OCI-LY7 (cell line): ENCODE results near the gene TBC1D21. TPM values are rescaled to one million over a fixed set of nuclear protein-coding genes. Genes with fewer than 3 reads are reported as not detected.

Source experiments
- Bru-seq: library from RNA; stranded (reverse); fragments of 400-500 nt; gene quantifications from one replicate; lab custom pipeline; 2021; lab: Mats Ljungman, UMichigan
- BruChase-seq, 2 experiments: library from RNA; stranded (reverse); fragments of 400-500 nt; gene quantifications; one replicate each; lab custom pipeline; 2021; lab: Mats Ljungman, UMichigan
- BruUV-seq: library from RNA; stranded (reverse); fragments of 400-500 nt; replicated peaks from 2 replicates; lab custom pipeline; 2021; lab: Mats Ljungman, UMichigan
- CTCF ChIA-PET: fragments of 300-600 bp; sonication (Branson Sonifier 250); formaldehyde crosslinking; loops from one replicate; lab custom pipeline; 2022; ENCODE audit warnings: antibody characterized with exemption; ENCODE audit not compliant: unreplicated experiment; lab: Charles Lee
- POLR2A ChIA-PET: fragments of 300-600 bp; sonication (Branson Sonifier 250); formaldehyde crosslinking; loops from one replicate; lab custom pipeline; 2022; ENCODE audit warnings: antibody characterized with exemption; lab: Charles Lee
- DNase-seq: peaks from one replicate; pipeline ENCODE4 v3.0.0-alpha.2; 2015; ENCODE audit warnings: low spot score
- H2AFZ ChIP-seq: fragments of 200-600 bp; sonication (generic), shearing (Covaris generic); 2 replicates; pipeline ENCODE4 v1.6.1; 2014; ENCODE audit warnings: mild to moderate bottlenecking, antibody characterized with exemption, low read length, moderate library complexity
- H3K27ac ChIP-seq: fragments of 200-600 bp; sonication (generic); 2 replicates; pipeline ENCODE4 v1.5.1; 2014; ENCODE audit warnings: mixed run types, low read depth, mild to moderate bottlenecking, moderate library complexity, low read length, inconsistent platforms; ENCODE audit not compliant: poor library complexity, severe bottlenecking
- H3K36me3 ChIP-seq: fragments of 200-600 bp; sonication (generic); 2 replicates; pipeline ENCODE4 v1.6.1; 2014; ENCODE audit warnings: mild to moderate bottlenecking, antibody characterized with exemption, low read length, moderate library complexity, mixed read lengths; ENCODE audit not compliant: insufficient read depth
- H3K4me1 ChIP-seq: fragments of 200-600 bp; sonication (generic); 2 replicates; pipeline ENCODE4 v1.5.1; 2014; ENCODE audit warnings: mild to moderate bottlenecking, low read length; ENCODE audit not compliant: insufficient read depth, poor library complexity, severe bottlenecking
- H3K4me2 ChIP-seq: fragments of 200-600 bp; sonication (generic); 2 replicates; pipeline ENCODE4 v1.6.1; 2014; ENCODE audit warnings: mild to moderate bottlenecking, low read length
- H3K4me3 ChIP-seq: fragments of 200-600 bp; sonication (generic); 2 replicates; pipeline ENCODE4 v1.5.1; 2014; ENCODE audit warnings: mild to moderate bottlenecking, low read depth, low read length; ENCODE audit not compliant: poor library complexity, severe bottlenecking
- H3K79me2 ChIP-seq: fragments of 200-600 bp; sonication (generic); 2 replicates; pipeline ENCODE4 v1.6.1; 2016; ENCODE audit warnings: low read depth, mild to moderate bottlenecking, low read length, moderate library complexity, mixed read lengths; ENCODE audit not compliant: insufficient read depth
- H3K9me2 ChIP-seq: fragments of 200-600 bp; sonication (generic); 2 replicates; pipeline ENCODE4 v1.6.1; 2016; ENCODE audit warnings: mild to moderate bottlenecking, low read length, mixed read lengths; ENCODE audit not compliant: insufficient read depth
- H3K9me3 ChIP-seq: fragments of 200-600 bp; sonication (generic); 2 replicates; pipeline ENCODE4 v1.6.1; 2014; ENCODE audit warnings: mild to moderate bottlenecking, mixed run types, low read length, mixed read lengths
- H4K20me1 ChIP-seq: fragments of 200-600 bp; sonication (generic); 2 replicates; pipeline ENCODE4 v1.6.1; 2014; ENCODE audit warnings: mild to moderate bottlenecking, antibody characterized with exemption, low read length, moderate library complexity, mixed read lengths; ENCODE audit not compliant: insufficient read depth
- CTCF ChIP-seq: fragments of 200-600 bp; sonication (generic); conservative IDR thresholded peaks from 2 replicates; pipeline ENCODE4 v1.5.1; 2014; ENCODE audit warnings: mild to moderate bottlenecking, antibody characterized with exemption, low read length, moderate library complexity, mixed read lengths
- EZH2phosphoT487 ChIP-seq: fragments of 200-600 bp; sonication (generic); IDR thresholded peaks from 2 replicates; pipeline ENCODE4 v1.6.1; 2018; ENCODE audit warnings: low read depth, borderline replicate concordance, mild to moderate bottlenecking, mixed run types, antibody characterized with exemption, low read length, moderate library complexity, mixed read lengths
- intact Hi-C: fragments of 100-400 bp; cut with micrococcal nuclease; formaldehyde crosslinking; loops from one replicate; pipeline ENCODE4 v1.10.0; 2022; ENCODE audit not compliant: unreplicated experiment
- long read RNA-seq: library from polyadenylated mRNA; stranded (forward); transcript quantifications from one replicate; pipeline ENCODE4 v2.0.0, GENCODE V29; 2022
- total RNA-seq, 2 experiments: library from RNA; depleted of rRNA in 1 of 2; stranded (reverse); fragments of >200 nt in 1 of 2; shearing (Covaris generic) in 1 of 2; gene quantifications; 2 replicates each; pipeline ENCODE4 v1.2.3, GENCODE V29; 2014 to 2022

The TBC1D21 gene
- total RNA-seq (2014; rRNA removed; shearing (Covaris generic)) (not detected in 2 replicates), total RNA-seq (2022) (not detected in 2 replicates), Bru-seq, nascent RNA (not detected), BruChase-seq, experiment 1, labeled RNA remaining after a 6-hour chase (not detected), BruChase-seq, experiment 2, labeled RNA remaining after a 2-hour chase (not detected)
- long read RNA-seq: 0 reads

GRCh38 chr15:73873456-73873855 is at the start of gene TBC1D21:
Gene TBC1D21 (plus strand): TSS chr15:73873564. CDS start chr15:73873710, 146 bp downstream.
- no peak within 1 kb of the TSS for H3K27ac ChIP-seq
- no peaks in the 10 kb centered on the region for H3K4me1 ChIP-seq
- DNase-seq: no peak
- CTCF ChIA-PET: no interaction called here
- H3K4me2 ChIP-seq: no peak within 1 kb of the TSS
- H2AFZ ChIP-seq: no peak within 1 kb of the TSS
- no peak within 1 kb of the TSS for H3K4me3 ChIP-seq
- no peaks in the 10 kb centered on the region for H3K9me2 ChIP-seq
- no TSS peak for BruUV-seq
- intact Hi-C loops: no loop called here
- no peaks in the 10 kb centered on the region for H3K9me3 ChIP-seq
- H4K20me1 ChIP-seq: no peaks in the 10 kb centered on the region
- POLR2A ChIA-PET: no interaction called here
- H3K36me3 ChIP-seq: no peaks in the 10 kb centered on the region
- TF ChIP-seq CTCF: no peak
- no peak for TF ChIP-seq EZH2phosphoT487
- H3K79me2 ChIP-seq: no peaks in the 10 kb centered on the region

GRCh38 chr15:73826711-73827251 is 46.6 kb upstream of the TBC1D21 start:
- TF ChIP-seq CTCF (no peak), EZH2phosphoT487 (no peak)
- ChIA-PET CTCF (no interaction called here), POLR2A (no interaction called here)
- intact Hi-C loops: loop anchor here (10.0 kb wide), 1 partner anchor 62 kb away; no protein-coding TSS in a partner anchor
- Histone ChIP-seq H3K36me3 (no peaks in the 10 kb centered on the region), H3K79me2 (no peaks in the 10 kb centered on the region), H3K9me3 (no peaks in the 10 kb centered on the region), H2AFZ (no peak overlapping the region), H3K9me2 (no peaks in the 10 kb centered on the region), H4K20me1 (no peaks in the 10 kb centered on the region), H3K4me1 (no peaks in the 10 kb centered on the region), H3K4me3 (no peak overlapping the region), H3K27ac (no peak overlapping the region), H3K4me2 (no peak overlapping the region)
- DNase-seq: no peak
- no TSS peak for BruUV-seq

GRCh38 chr15:73829523-73829922 is 43.8 kb upstream of the TBC1D21 start:
- H3K4me1 ChIP-seq: no peaks in the 10 kb centered on the region
- no peak overlapping the region for H3K4me3 ChIP-seq
- ChIA-PET POLR2A (interaction anchor here (0.7 kb wide), 1 partner anchor 10 kb away, joined by 3 read pairs; no protein-coding TSS in a partner anchor), CTCF (no interaction called here)
- TF ChIP-seq CTCF (no peak), EZH2phosphoT487 (no peak)
- H3K4me2 ChIP-seq: no peak overlapping the region
- no peak overlapping the region for H2AFZ ChIP-seq
- H3K79me2 ChIP-seq: no peaks in the 10 kb centered on the region
- no TSS peak for BruUV-seq
- H3K9me2 ChIP-seq: no peaks in the 10 kb centered on the region
- H4K20me1 ChIP-seq: no peaks in the 10 kb centered on the region
- no peaks in the 10 kb centered on the region for H3K9me3 ChIP-seq
- H3K27ac ChIP-seq: no peak overlapping the region
- no peak for DNase-seq
- intact Hi-C loops: loop anchor here (10.0 kb wide), 1 partner anchor 65 kb away; no protein-coding TSS in a partner anchor
- H3K36me3 ChIP-seq: no peaks in the 10 kb centered on the region
